Neutrophil (primary cell): ENCODE data around the gene ZER1.

Experiments
- H3K27ac ChIP-seq: fragments of 200-600 bp; sonication (generic); 2 replicates; pipeline ENCODE4 v1.5.1; 2016; ENCODE audit warnings: mild to moderate bottlenecking, moderate library complexity
- H3K27me3 ChIP-seq: fragments of 200-600 bp; sonication (generic); 2 replicates; pipeline ENCODE4 v1.6.0; 2016; ENCODE audit warnings: mild to moderate bottlenecking
- H3K36me3 ChIP-seq: fragments of 200-600 bp; sonication (generic); 2 replicates; pipeline ENCODE4 v1.5.1; 2017
- H3K4me1 ChIP-seq, 2 experiments: fragments of 200-600 bp in 1 of 2; sonication (generic) in 1 of 2; 1 replicate in 1 of 2; 2 replicates in 1 of 2; pipeline versions ENCODE4 v1.5.1 to v1.6.1; 2013 to 2016; ENCODE audit warnings: low read depth in 1 of 2, low read length in 1 of 2, mild to moderate bottlenecking in 1 of 2, moderate library complexity in 1 of 2; ENCODE audit not compliant: control insufficient read depth in 1 of 2, insufficient read depth in 1 of 2
- H3K4me3 ChIP-seq, 2 experiments: fragments of 200-600 bp in 1 of 2; sonication (generic) in 1 of 2; 1 replicate in 1 of 2; 2 replicates in 1 of 2; pipeline ENCODE4 v1.5.1; 2013 to 2016; ENCODE audit warnings: low read depth in 1 of 2, low read length in 1 of 2, mild to moderate bottlenecking in 1 of 2, moderate library complexity in 1 of 2
- H3K9me3 ChIP-seq: fragments of 200-600 bp; sonication (generic); 2 replicates; pipeline ENCODE4 v1.5.1; 2016
- CTCF ChIP-seq: fragments of 200-600 bp; sonication (generic); IDR thresholded peaks from 2 replicates; pipeline ENCODE4 v1.5.1; 2016; ENCODE audit warnings: antibody characterized with exemption

Gene ZER1

GRCh38 chr9:128771745-128772519, at the start of gene ZER1:
ZER1 (minus strand) TSS chr9:128771927; CDS start chr9:128755565, 16,362 bp downstream.
- Histone ChIP-seq H3K36me3 (peaks cover 11% of the 10 kb centered on the region), H3K27me3 (no peaks in the 10 kb centered on the region), H3K9me3 (peaks cover 5% of the 10 kb centered on the region), H3K27ac (peak within 1 kb of the TSS; percentile 94), H3K4me1 (peaks cover 18 to 19% of the 10 kb centered on the region in 2 experiments), H3K4me3 (peak within 1 kb of the TSS; percentile 86 to 97)
- TF ChIP-seq CTCF, result peak; percentile 16

- no peak overlapping the region for H3K4me3 ChIP-seq
Measured at GRCh38 chr9:128820665-128821583, 49.2 kb upstream of the ZER1 start.

GRCh38 chr9:128819716-128820664, 48.3 kb upstream of the ZER1 start:
- no peak for TF ChIP-seq CTCF
- H3K4me3 ChIP-seq, result no peak overlapping the region
- peaks cover 11 to 14% of the 10 kb centered on the region in 2 experiments for H3K4me1 ChIP-seq
- no peaks in the 10 kb centered on the region for H3K9me3 ChIP-seq
- peaks cover 18% of the 10 kb centered on the region for H3K27me3 ChIP-seq
- H3K27ac ChIP-seq, result no peak overlapping the region
- peaks cover 36% of the 10 kb centered on the region for H3K36me3 ChIP-seq

More at GRCh38 chr9:128820665-128821583, 49.2 kb upstream of the ZER1 start:
- Histone ChIP-seq H3K4me1 (peaks cover 11 to 14% of the 10 kb centered on the region in 2 experiments), H3K36me3 (peaks cover 46% of the 10 kb centered on the region), H3K27me3 (peaks cover 18% of the 10 kb centered on the region), H3K9me3 (no peaks in the 10 kb centered on the region), H3K27ac (no peak overlapping the region)
- no peak for TF ChIP-seq CTCF

- Histone ChIP-seq H3K36me3 (peaks cover 27% of the 10 kb centered on the region), H3K4me3 (peak overlapping the region; percentile 81 to 85), H3K4me1 (peaks cover 11 to 14% of the 10 kb centered on the region in 2 experiments), H3K27ac (peak overlapping the region; percentile 61), H3K9me3 (no peaks in the 10 kb centered on the region), H3K27me3 (peaks cover 18% of the 10 kb centered on the region)
- no peak for TF ChIP-seq CTCF
Measured at GRCh38 chr9:128818839-128819715, 47.4 kb upstream of the ZER1 start.
